ENCODE data around the gene TXNDC2.

TXNDC2 gene

GRCh38 chr18:9861157-9861556 is 24.6 kb upstream of the TXNDC2 start:
- TF ChIP-seq TAF1 (IDR thresholded peaks at IDR 0.05; ENCODE audit: borderline replicate concordance, insufficient read depth, low read length) (no peak), SIN3A (IDR thresholded peaks at IDR 0.05; ENCODE audit: borderline replicate concordance, insufficient read depth, low read length) (no peak), POLR2AphosphoS5 (IDR thresholded peaks at IDR 0.05; ENCODE audit: low read depth, low read length) (no peak)

DNA sequence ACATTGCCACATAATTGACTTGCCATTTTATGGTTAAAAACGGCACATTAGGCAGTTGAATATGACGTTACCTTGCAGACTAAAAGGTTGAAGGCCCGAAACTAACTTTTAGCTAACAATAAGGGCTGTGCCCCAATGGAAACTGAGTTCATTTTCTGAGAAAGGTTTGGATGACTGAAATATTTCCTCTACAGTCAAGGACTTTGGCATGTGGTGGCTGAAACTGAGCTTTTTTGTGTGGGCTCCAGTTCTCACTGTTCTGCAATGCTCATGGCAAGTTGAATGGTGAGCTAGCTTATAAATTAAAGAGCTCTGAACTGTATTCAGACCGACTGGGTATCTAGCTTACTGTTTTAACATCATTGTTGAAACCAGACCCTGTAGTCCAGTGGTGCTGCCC is 23.8 kb upstream of the TXNDC2 start:
- no peak for TF ChIP-seq REST (IDR thresholded peaks at IDR 0.05; ENCODE audit: insufficient read depth in 1 of 2, low read depth in 2 of 2, low read length in 2 of 2)
- no peak for TF ChIP-seq POLR2AphosphoS5 (IDR thresholded peaks at IDR 0.05; ENCODE audit: low read depth, low read length)
- TF ChIP-seq FOXP2 (optimal IDR thresholded peaks at IDR 0.05; ENCODE audit: borderline replicate concordance, extremely low read depth, extremely low read length, insufficient read depth): no peak
- no peak for TF ChIP-seq TAF1 (IDR thresholded peaks at IDR 0.05; ENCODE audit: borderline replicate concordance, insufficient read depth, low read length)
- no peak for TF ChIP-seq SIN3A (IDR thresholded peaks at IDR 0.05; ENCODE audit: borderline replicate concordance, insufficient read depth, low read length)

DNA sequence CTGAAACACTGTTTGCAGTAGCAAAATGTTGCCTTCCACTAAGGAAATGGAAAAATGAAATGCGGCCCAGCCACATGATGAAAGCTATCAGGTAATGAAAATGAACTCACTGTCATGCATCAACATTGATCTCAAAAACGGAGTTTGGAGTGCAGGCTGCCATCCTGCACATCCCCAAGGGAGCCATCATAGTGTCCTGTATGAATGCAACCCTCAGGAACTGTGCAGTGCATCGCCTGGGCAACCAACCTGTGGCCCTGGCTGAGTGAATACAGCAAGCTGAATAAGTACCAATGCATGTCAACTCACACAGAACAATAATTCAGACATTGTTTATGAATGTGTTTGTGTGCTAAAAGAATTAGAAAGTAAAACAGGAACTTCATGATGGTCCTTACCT is 23.1 kb upstream of the TXNDC2 start:
- no peak for TF ChIP-seq TAF1 (IDR thresholded peaks at IDR 0.05; ENCODE audit: borderline replicate concordance, insufficient read depth, low read length)
- no peak for TF ChIP-seq REST (IDR thresholded peaks at IDR 0.05; ENCODE audit: insufficient read depth in 1 of 2, low read depth in 2 of 2, low read length in 2 of 2)

- TF ChIP-seq POLR2AphosphoS5 (IDR thresholded peaks at IDR 0.05; ENCODE audit: low read depth, low read length): no peak
- no peak for TF ChIP-seq FOXP2 (optimal IDR thresholded peaks at IDR 0.05; ENCODE audit: borderline replicate concordance, extremely low read depth, extremely low read length, insufficient read depth)
- no peak for TF ChIP-seq SIN3A (IDR thresholded peaks at IDR 0.05; ENCODE audit: borderline replicate concordance, insufficient read depth, low read length)
- no peak for TF ChIP-seq REST (IDR thresholded peaks at IDR 0.05; ENCODE audit: insufficient read depth in 1 of 2, low read depth in 2 of 2, low read length in 2 of 2)
- no peak for TF ChIP-seq TAF1 (IDR thresholded peaks at IDR 0.05; ENCODE audit: borderline replicate concordance, insufficient read depth, low read length)
Observed at GRCh38 chr18:9863282-9863681, 22.5 kb upstream of the TXNDC2 start.

DNA sequence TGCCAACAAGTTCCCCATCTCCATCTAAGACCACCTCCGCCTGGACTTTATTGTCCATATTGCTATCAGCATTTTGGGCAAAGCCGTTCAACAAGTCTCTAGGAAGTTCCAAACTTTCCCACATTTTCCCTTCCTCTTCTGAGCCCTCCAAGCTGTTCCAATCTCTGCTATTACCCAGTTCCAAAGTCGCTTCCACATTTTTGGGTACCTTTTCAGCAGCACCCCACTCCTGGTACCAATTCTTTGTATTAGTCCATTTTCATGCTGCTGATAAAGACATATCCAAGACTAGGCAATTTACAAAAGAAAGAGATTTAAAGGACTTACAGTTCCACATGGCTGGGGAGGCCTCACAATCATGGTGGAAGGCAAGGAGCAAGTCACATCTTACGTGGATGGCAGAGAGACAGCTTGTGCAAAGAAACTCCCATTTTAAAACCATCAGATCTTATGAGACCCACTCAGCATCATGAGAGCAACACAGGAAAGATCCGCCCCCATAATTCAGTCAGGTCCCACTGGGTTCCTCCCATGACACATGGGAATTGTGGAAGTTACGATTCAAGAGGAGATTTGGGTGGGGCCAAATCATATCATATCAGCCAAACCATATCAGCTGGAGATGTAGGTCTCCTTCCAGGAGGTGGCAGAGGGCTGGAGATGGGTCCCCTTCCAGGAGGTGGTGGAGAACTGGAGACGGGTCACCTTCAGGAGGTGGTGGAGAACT is 19.8 kb upstream of the TXNDC2 start:
- no peak for TF ChIP-seq TAF1 (IDR thresholded peaks at IDR 0.05; ENCODE audit: borderline replicate concordance, insufficient read depth, low read length)
- no peak for TF ChIP-seq SIN3A (IDR thresholded peaks at IDR 0.05; ENCODE audit: borderline replicate concordance, insufficient read depth, low read length)
- TF ChIP-seq POLR2AphosphoS5 (IDR thresholded peaks at IDR 0.05; ENCODE audit: low read depth, low read length): no peak
- no peak for TF ChIP-seq REST (IDR thresholded peaks at IDR 0.05; ENCODE audit: insufficient read depth in 1 of 2, low read depth in 2 of 2, low read length in 2 of 2)
- no peak for TF ChIP-seq FOXP2 (optimal IDR thresholded peaks at IDR 0.05; ENCODE audit: borderline replicate concordance, extremely low read depth, extremely low read length, insufficient read depth)
